GM23338 (cell line): ENCODE measurements around the gene MOK. TPM values are rescaled to one million over a fixed set of nuclear protein-coding genes. Genes with fewer than 3 reads are reported as not detected.

ENCODE experiments used
- ATAC-seq: fragments of 200-7000 bp; cut with Tn5 transposase; 3 replicates; pipeline ENCODE4 v1.9.1; 2020
- DNase-seq: peaks from one replicate; pipeline ENCODE4 v3.0.0-alpha.2; 2015; ENCODE audit warnings: low spot score
- H2AFZ ChIP-seq: fragments of 200-600 bp; sonication (generic); 2 replicates; pipeline ENCODE4 v1.8.0; 2016; ENCODE audit warnings: antibody characterized with exemption, mild to moderate bottlenecking, moderate library complexity
- H3F3A ChIP-seq: fragments of 200-600 bp; sonication (generic); replicated peaks from 2 replicates; pipeline ENCODE4 v1.8.0; 2017; ENCODE audit warnings: antibody characterized with exemption, mixed run types, low read depth
- H3K27ac ChIP-seq: fragments of 200-600 bp; sonication (generic); 2 replicates; pipeline ENCODE4 v1.6.1; 2016; ENCODE audit warnings: low read depth
- H3K27me3 ChIP-seq: fragments of 200-600 bp; sonication (generic); 2 replicates; pipeline ENCODE4 v1.8.0; 2016; ENCODE audit warnings: mild to moderate bottlenecking, mixed run types, moderate library complexity; ENCODE audit not compliant: insufficient read depth
- H3K36me3 ChIP-seq: fragments of 200-600 bp; sonication (generic); 2 replicates; pipeline ENCODE4 v1.8.0; 2016; ENCODE audit warnings: mild to moderate bottlenecking; ENCODE audit not compliant: insufficient read depth
- H3K4me1 ChIP-seq: fragments of 200-600 bp; sonication (generic); 2 replicates; pipeline ENCODE4 v1.8.0; 2016; ENCODE audit warnings: mild to moderate bottlenecking, moderate library complexity; ENCODE audit not compliant: insufficient read depth
- H3K4me2 ChIP-seq: fragments of 200-600 bp; sonication (generic); 2 replicates; pipeline ENCODE4 v1.7.1; 2017; ENCODE audit warnings: mixed run types
- H3K4me3 ChIP-seq: fragments of 200-600 bp; sonication (generic); 2 replicates; pipeline ENCODE4 v1.6.1; 2016; ENCODE audit warnings: mixed run types
- H3K79me2 ChIP-seq: fragments of 200-600 bp; sonication (generic); replicated peaks from 2 replicates; pipeline ENCODE4 v1.8.0; 2017; ENCODE audit warnings: mild to moderate bottlenecking; ENCODE audit not compliant: insufficient read depth
- H3K9me2 ChIP-seq: fragments of 200-600 bp; sonication (generic); 2 replicates; pipeline ENCODE4 v1.8.0; 2017; ENCODE audit not compliant: insufficient read depth
- H4K20me1 ChIP-seq: fragments of 200-600 bp; sonication (generic); replicated peaks from 2 replicates; pipeline ENCODE4 v1.8.0; 2017; ENCODE audit warnings: mild to moderate bottlenecking; ENCODE audit not compliant: insufficient read depth
- H3K27ac Mint-ChIP-seq: 2 replicates; pipeline ENCODE4 v1.8.0; 2020; ENCODE audit warnings: inconsistent platforms, mild to moderate bottlenecking, moderate library complexity, mixed read lengths
- H3K27me3 Mint-ChIP-seq: 3 replicates; pipeline ENCODE4 v1.8.0; 2022; ENCODE audit warnings: low read depth, mild to moderate bottlenecking, moderate library complexity, mixed read lengths, inconsistent platforms; ENCODE audit not compliant: insufficient read depth, poor library complexity
- H3K36me3 Mint-ChIP-seq: 3 replicates; pipeline ENCODE4 v1.8.0; 2021; ENCODE audit warnings: low read depth, mild to moderate bottlenecking, inconsistent platforms, moderate library complexity, mixed read lengths
- H3K4me1 Mint-ChIP-seq: 3 replicates; pipeline ENCODE4 v1.8.0; 2020; ENCODE audit warnings: mild to moderate bottlenecking, inconsistent platforms, mixed read lengths
- H3K4me3 Mint-ChIP-seq: 3 replicates; pipeline ENCODE4 v1.8.0; 2021; ENCODE audit warnings: moderate library complexity, mild to moderate bottlenecking, inconsistent platforms, mixed read lengths
- H3K9me3 Mint-ChIP-seq: 3 replicates; pipeline ENCODE4 v1.8.0; 2020; ENCODE audit warnings: moderate library complexity, mild to moderate bottlenecking, inconsistent platforms, mixed read lengths
- CREB1 ChIP-seq: fragments of 250-450 bp; sonication (Bioruptor Pico); IDR thresholded peaks from 2 replicates; pipeline ENCODE4 v1.5.0; 2020; ENCODE audit warnings: low read depth, mild to moderate bottlenecking, moderate library complexity
- CTCF ChIP-seq, 2 experiments: fragments of 200-600 bp in 1 of 2; sonication (generic) in 1 of 2; conservative IDR thresholded peaks; 2 replicates each; pipeline versions ENCODE4 v1.5.1 to v1.6.1; 2016 to 2017; ENCODE audit warnings: antibody characterized with exemption in 2 of 2, low read depth in 2 of 2, mild to moderate bottlenecking in 2 of 2, moderate library complexity in 1 of 2
- ETS1 ChIP-seq: IDR thresholded peaks from 2 replicates; pipeline ENCODE4 v1.6.1; 2016; ENCODE audit warnings: antibody characterized with exemption
- JUNB ChIP-seq: IDR thresholded peaks from one replicate; pipeline ENCODE4 v1.6.1; 2016; ENCODE audit warnings: antibody characterized with exemption; ENCODE audit not compliant: unreplicated experiment
- NANOG ChIP-seq: IDR thresholded peaks from 2 replicates; pipeline ENCODE4 v1.6.1; 2016; ENCODE audit warnings: antibody characterized with exemption, borderline replicate concordance
- POLR2AphosphoS5 ChIP-seq: IDR thresholded peaks from 2 replicates; pipeline ENCODE4 v1.6.1; 2016; ENCODE audit warnings: antibody characterized with exemption, low read depth
- REST ChIP-seq: IDR thresholded peaks from one replicate; pipeline ENCODE4 v1.6.1; 2018; ENCODE audit warnings: antibody characterized with exemption; ENCODE audit not compliant: unreplicated experiment
- STAT1 ChIP-seq: IDR thresholded peaks from one replicate; pipeline ENCODE4 v1.6.1; 2016; ENCODE audit warnings: antibody characterized with exemption; ENCODE audit not compliant: unreplicated experiment
- ZNF114 ChIP-seq: fragments of 250-450 bp; sonication (Bioruptor Pico); IDR thresholded peaks from 2 replicates; pipeline ENCODE4 v1.5.0; 2020; ENCODE audit warnings: mild to moderate bottlenecking, moderate library complexity
- ZNF331 ChIP-seq: fragments of 250-450 bp; sonication (Bioruptor Pico); IDR thresholded peaks from 2 replicates; pipeline ENCODE4 v1.5.0; 2020; ENCODE audit warnings: low read depth, mild to moderate bottlenecking, moderate library complexity
- polyA plus RNA-seq: library from polyadenylated mRNA; unstranded; fragments of >200 nt; fragmentation: Nextera tagmentation; extraction: Ambion mirVana; gene quantifications from 2 replicates; pipeline ENCODE4 v1.2.1, GENCODE V29; 2016
- total RNA-seq: library from RNA; depleted of rRNA; stranded (reverse); fragments of >200 nt; shearing (Covaris generic); gene quantifications from 2 replicates; pipeline ENCODE4 v1.2.3, GENCODE V29; 2014

The MOK gene
- total and polyA plus RNA-seq, 2 experiments from 2014 or later, result 3.1 TPM

DNA sequence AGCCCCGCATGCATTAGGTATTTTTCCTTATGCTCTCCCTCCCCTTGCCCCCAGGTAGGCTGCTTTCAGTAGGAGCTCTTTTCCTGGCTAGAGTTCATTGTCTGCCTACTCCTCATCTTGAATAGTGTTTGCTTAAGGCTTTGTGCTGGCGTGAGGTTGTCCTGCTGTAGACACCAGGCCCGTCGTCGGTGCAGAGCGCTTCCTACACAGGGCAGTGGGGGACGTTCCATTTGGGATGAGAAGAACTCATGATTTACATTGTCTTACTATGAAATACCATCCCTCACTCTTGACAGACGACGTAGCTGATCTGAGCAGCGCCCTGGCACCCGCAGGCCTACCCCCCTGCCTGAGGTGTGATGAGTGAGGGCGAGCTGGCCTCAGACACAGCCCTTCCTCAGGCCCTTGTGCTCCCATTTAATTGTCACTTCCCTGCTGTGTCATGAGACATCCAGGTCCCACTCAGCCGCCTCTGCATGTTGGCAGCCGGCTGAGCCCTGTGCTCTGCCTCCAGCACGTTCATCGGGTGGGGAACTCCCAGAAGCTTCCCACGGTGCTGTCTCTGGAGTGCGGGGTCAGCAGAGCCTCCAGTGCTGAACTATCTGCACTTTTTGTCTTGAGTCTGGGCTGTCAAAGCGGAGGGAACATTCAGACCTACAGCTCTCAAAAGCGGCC lies 89.3 kb downstream of the MOK start (continued):
- no peak for TF ChIP-seq CTCF (conservative IDR thresholded peaks at IDR 0.05; ENCODE audit: low read depth in 2 of 2)
- TF ChIP-seq ZNF114, result no peak
- no peak for TF ChIP-seq STAT1
- no peak for TF ChIP-seq JUNB
- no peak for TF ChIP-seq CREB1

DNA sequence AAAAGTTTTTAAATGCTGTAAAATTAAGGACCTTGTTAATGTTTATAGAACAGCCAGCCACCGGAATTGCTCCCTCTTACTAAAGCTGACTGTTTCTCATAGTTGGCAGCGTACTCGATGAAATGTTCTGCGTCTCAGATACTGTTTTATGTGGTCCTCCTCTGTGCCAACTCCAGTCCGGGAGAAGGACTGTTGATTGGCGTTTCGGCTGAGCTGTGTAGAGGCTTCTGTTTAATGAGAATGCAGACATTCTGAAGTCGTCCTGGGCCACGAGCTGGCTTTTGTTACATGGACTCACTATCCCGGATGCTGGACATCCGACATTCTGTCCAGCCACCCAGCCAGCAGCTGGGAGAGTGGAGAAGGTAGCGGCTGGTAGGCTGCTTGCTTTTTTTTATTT lies 89.9 kb downstream of the MOK start:
- Histone ChIP-seq H3F3A (0 out of 2 replicates have a peak, but pooled peaks cover 7% of the 10 kb centered on the region), H3K4me1 (peaks cover 12% of the 10 kb centered on the region; the same call in 1 of the 2 replicates), H3K27me3 (no peaks in the 10 kb centered on the region), H3K79me2 (peaks cover 61% of the 10 kb centered on the region), H3K4me3 (no peak overlapping the region), H3K36me3 (no peaks in the 10 kb centered on the region), H3K4me2 (no peak overlapping the region), H4K20me1 (peaks cover 8% of the 10 kb centered on the region; the same call in 1 of the 2 replicates), H2AFZ (no peak overlapping the region), H3K27ac (no peak overlapping the region), H3K9me2 (no peaks in the 10 kb centered on the region)
- Mint-ChIP-seq H3K4me3 (no peak overlapping the region), H3K9me3 (no peaks in the 10 kb centered on the region), H3K27ac (no peak overlapping the region), H3K27me3 (peaks cover 7% of the 10 kb centered on the region), H3K4me1 (peaks cover 37% of the 10 kb centered on the region), H3K36me3 (0 out of 3 replicates have a peak, but pooled peaks cover 3% of the 10 kb centered on the region)
- ATAC-seq, result no peak
- DNase-seq, result no peak
- TF ChIP-seq STAT1 (no peak), ZNF114 (no peak), ETS1 (no peak), CREB1 (no peak), CTCF (conservative IDR thresholded peaks at IDR 0.05; ENCODE audit: low read depth in 2 of 2) (no peak), REST (no peak), ZNF331 (CRISPR knock-in tag) (no peak), JUNB (no peak), NANOG (no peak), POLR2AphosphoS5 (no peak)
